ENCODE measurements around the gene SAP25. TPM values are rescaled to one million over a fixed set of nuclear protein-coding genes. Genes with fewer than 3 reads are reported as not detected.

Gene SAP25
- polyA plus RNA-seq, 1 donor from 2014 or later: 0.52 TPM

DNA sequence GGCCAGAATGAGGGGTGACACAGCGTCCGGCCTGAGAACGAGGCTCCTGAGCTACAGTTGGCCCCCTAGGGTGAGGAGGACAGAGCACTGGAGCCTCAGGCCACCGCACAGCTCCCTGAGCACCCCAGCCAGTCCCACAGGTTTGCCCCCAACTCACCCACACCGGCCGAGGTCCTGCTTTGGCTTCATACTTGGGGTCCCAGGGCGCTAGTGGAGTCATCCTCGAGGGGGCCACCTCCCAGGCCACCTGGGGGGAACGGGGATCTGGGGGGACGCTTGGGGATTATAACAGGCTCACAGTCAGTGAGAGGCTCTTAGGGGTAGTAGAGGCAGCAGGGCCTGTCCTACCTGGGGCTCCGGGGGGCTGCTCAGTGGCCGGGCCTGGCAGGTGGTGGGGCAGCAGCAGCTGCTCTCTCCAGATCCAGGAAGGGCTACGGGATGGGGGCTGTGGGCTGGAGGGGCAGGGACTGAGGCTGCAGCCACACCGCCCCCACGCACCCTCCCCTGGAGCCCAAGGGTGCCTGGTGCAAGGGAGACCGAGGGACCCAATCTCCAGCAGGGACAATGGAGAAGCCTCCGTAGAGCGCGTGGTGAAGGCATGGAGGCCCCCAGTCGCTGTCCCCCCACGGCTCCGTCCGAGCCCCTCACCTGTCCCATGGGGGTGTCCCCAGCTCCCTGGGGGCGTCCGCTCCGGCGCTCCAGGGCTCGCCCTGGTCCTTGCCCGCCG lies 588 bp downstream of the SAP25 start:
- Histone ChIP-seq H3K4me2 (ENCODE audit: low read length) (no peak overlapping the region), H3K27ac (ENCODE audit: low read length) (no peak overlapping the region), H3K79me2 (replicated peaks; ENCODE audit: insufficient read depth, low read length) (no peaks in the 10 kb centered on the region), H4K20me1 (ENCODE audit: insufficient read depth) (no peaks in the 10 kb centered on the region), H3K27me3 (ENCODE audit: insufficient read depth, low read depth, low read length) (peaks cover 27% of the 10 kb centered on the region), H3F3A (ENCODE audit: insufficient read depth, low read length, poor library complexity, severe bottlenecking) (no peaks in the 10 kb centered on the region), H2AFZ (ENCODE audit: low read depth, low read length) (no peak overlapping the region), H3K9me3 (ENCODE audit: low read length) (no peaks in the 10 kb centered on the region), H3K9me2 (ENCODE audit: insufficient read depth, low read length) (no peaks in the 10 kb centered on the region), H3K36me3 (ENCODE audit: insufficient read depth, low read length) (no peaks in the 10 kb centered on the region), H3K4me3 (ENCODE audit: low read length) (no peak overlapping the region), H3K9ac (ENCODE audit: low read length) (no peak overlapping the region)
- TF ChIP-seq MXI1 (conservative IDR thresholded peaks at IDR 0.05; ENCODE audit: poor library complexity, severe bottlenecking): no peak
- TF ChIP-seq, protein P1, sequence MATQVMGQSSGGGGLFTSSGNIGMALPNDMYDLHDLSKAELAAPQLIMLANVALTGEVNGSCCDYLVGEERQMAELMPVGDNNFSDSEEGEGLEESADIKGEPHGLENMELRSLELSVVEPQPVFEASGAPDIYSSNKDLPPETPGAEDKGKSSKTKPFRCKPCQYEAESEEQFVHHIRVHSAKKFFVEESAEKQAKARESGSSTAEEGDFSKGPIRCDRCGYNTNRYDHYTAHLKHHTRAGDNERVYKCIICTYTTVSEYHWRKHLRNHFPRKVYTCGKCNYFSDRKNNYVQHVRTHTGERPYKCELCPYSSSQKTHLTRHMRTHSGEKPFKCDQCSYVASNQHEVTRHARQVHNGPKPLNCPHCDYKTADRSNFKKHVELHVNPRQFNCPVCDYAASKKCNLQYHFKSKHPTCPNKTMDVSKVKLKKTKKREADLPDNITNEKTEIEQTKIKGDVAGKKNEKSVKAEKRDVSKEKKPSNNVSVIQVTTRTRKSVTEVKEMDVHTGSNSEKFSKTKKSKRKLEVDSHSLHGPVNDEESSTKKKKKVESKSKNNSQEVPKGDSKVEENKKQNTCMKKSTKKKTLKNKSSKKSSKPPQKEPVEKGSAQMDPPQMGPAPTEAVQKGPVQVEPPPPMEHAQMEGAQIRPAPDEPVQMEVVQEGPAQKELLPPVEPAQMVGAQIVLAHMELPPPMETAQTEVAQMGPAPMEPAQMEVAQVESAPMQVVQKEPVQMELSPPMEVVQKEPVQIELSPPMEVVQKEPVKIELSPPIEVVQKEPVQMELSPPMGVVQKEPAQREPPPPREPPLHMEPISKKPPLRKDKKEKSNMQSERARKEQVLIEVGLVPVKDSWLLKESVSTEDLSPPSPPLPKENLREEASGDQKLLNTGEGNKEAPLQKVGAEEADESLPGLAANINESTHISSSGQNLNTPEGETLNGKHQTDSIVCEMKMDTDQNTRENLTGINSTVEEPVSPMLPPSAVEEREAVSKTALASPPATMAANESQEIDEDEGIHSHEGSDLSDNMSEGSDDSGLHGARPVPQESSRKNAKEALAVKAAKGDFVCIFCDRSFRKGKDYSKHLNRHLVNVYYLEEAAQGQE (IDR thresholded peaks at IDR 0.05; ENCODE audit: borderline replicate concordance): no peak
- TF ChIP-seq EP300 (conservative IDR thresholded peaks at IDR 0.05; ENCODE audit: poor library complexity, severe bottlenecking): no peak
- no peak for TF ChIP-seq RAD21 (conservative IDR thresholded peaks at IDR 0.05)

DNA sequence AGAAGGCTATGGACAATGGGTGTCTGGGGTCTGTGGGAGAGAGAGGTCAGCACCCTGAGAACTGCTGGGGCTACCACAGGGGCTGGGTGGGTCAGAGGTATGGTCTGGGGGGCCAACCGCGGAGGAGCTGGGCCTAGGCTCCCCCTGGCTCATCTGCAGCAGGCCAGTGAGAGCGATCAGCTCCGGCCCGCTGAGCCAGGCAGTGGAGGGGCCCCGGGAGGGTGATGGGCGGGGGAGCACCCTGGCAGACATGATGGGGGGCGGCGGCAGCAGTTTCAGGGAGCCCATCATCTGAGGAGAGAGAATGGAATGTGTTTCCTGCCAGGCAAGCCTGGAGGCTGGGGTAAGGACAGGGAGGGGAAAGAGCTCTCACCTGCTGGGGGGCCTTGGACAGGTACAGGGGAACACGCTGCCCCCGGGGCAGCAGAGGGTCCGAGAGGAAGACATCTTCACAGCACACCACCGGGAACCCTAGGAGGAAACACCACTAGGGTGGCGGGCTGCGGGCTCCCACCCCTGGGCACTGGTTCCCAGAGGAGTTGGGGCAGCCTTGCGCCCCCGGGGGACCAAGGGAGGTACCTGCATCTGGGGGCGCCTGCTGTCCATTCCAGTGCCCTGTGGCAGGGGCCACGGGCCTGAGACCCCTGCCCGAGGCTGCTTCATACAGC lies 1.3 kb downstream of the SAP25 start:
- Histone ChIP-seq H3K9me3 (ENCODE audit: low read length) (no peaks in the 10 kb centered on the region), H3K4me3 (ENCODE audit: low read length) (no peak overlapping the region), H4K20me1 (ENCODE audit: insufficient read depth) (no peaks in the 10 kb centered on the region), H3K9ac (ENCODE audit: low read length) (no peak overlapping the region), H3K36me3 (ENCODE audit: insufficient read depth, low read length) (no peaks in the 10 kb centered on the region), H3K27me3 (ENCODE audit: insufficient read depth, low read depth, low read length) (peaks cover 27% of the 10 kb centered on the region), H3K27ac (ENCODE audit: low read length) (no peak overlapping the region), H3F3A (ENCODE audit: insufficient read depth, low read length, poor library complexity, severe bottlenecking) (no peaks in the 10 kb centered on the region), H3K79me2 (replicated peaks; ENCODE audit: insufficient read depth, low read length) (no peaks in the 10 kb centered on the region), H2AFZ (ENCODE audit: low read depth, low read length) (no peak overlapping the region), H3K9me2 (ENCODE audit: insufficient read depth, low read length) (no peaks in the 10 kb centered on the region), H3K4me2 (ENCODE audit: low read length) (no peak overlapping the region)
- TF ChIP-seq EP300 (conservative IDR thresholded peaks at IDR 0.05; ENCODE audit: poor library complexity, severe bottlenecking): no peak
- TF ChIP-seq, protein P1 (IDR thresholded peaks at IDR 0.05; ENCODE audit: borderline replicate concordance): no peak
- no peak for TF ChIP-seq TAF1 (IDR thresholded peaks at IDR 0.05; ENCODE audit: low read depth)
- TF ChIP-seq, protein P2, sequence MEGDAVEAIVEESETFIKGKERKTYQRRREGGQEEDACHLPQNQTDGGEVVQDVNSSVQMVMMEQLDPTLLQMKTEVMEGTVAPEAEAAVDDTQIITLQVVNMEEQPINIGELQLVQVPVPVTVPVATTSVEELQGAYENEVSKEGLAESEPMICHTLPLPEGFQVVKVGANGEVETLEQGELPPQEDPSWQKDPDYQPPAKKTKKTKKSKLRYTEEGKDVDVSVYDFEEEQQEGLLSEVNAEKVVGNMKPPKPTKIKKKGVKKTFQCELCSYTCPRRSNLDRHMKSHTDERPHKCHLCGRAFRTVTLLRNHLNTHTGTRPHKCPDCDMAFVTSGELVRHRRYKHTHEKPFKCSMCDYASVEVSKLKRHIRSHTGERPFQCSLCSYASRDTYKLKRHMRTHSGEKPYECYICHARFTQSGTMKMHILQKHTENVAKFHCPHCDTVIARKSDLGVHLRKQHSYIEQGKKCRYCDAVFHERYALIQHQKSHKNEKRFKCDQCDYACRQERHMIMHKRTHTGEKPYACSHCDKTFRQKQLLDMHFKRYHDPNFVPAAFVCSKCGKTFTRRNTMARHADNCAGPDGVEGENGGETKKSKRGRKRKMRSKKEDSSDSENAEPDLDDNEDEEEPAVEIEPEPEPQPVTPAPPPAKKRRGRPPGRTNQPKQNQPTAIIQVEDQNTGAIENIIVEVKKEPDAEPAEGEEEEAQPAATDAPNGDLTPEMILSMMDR (IDR thresholded peaks at IDR 0.05; ENCODE audit: poor library complexity, severe bottlenecking): no peak
- TF ChIP-seq RAD21 (conservative IDR thresholded peaks at IDR 0.05): no peak
- no peak for TF ChIP-seq MXI1 (conservative IDR thresholded peaks at IDR 0.05; ENCODE audit: poor library complexity, severe bottlenecking)
- TF ChIP-seq POLR2AphosphoS5 (IDR thresholded peaks at IDR 0.05): no peak
- no peak for TF ChIP-seq SMC3 (conservative IDR thresholded peaks at IDR 0.05; ENCODE audit: poor library complexity)
- no peak for TF ChIP-seq EZH2 (IDR thresholded peaks at IDR 0.05; ENCODE audit: borderline replicate concordance, insufficient read depth, low read length, poor library complexity, severe bottlenecking)
